ENCODE measurements around the gene ZNHIT3. TPM values are rescaled to one million over a fixed set of nuclear protein-coding genes. Genes with fewer than 3 reads are reported as not detected.

ZNHIT3 gene
- total and polyA plus RNA-seq, 2 of the 13 experiments (the other 11 are each of a cell fraction or from before 2014, with no cell fraction given) = 66.6 to 77.4 TPM

GRCh38 chr17:36501963-36502362 lies 15.5 kb downstream of the ZNHIT3 start (continued):
- TF ChIP-seq ATAD3A (CRISPR knock-in tag; IDR thresholded peaks at IDR 0.05) (no peak), ZNF101 (CRISPR knock-in tag; IDR thresholded peaks at IDR 0.05; ENCODE audit: borderline replicate concordance, low read depth) (no peak), SUZ12 (IDR thresholded peaks at IDR 0.05; ENCODE audit: low read depth, low read length) (no peak), SNAPC5 (CRISPR knock-in tag; IDR thresholded peaks at IDR 0.05; ENCODE audit: borderline replicate concordance) (no peak)

DNA sequence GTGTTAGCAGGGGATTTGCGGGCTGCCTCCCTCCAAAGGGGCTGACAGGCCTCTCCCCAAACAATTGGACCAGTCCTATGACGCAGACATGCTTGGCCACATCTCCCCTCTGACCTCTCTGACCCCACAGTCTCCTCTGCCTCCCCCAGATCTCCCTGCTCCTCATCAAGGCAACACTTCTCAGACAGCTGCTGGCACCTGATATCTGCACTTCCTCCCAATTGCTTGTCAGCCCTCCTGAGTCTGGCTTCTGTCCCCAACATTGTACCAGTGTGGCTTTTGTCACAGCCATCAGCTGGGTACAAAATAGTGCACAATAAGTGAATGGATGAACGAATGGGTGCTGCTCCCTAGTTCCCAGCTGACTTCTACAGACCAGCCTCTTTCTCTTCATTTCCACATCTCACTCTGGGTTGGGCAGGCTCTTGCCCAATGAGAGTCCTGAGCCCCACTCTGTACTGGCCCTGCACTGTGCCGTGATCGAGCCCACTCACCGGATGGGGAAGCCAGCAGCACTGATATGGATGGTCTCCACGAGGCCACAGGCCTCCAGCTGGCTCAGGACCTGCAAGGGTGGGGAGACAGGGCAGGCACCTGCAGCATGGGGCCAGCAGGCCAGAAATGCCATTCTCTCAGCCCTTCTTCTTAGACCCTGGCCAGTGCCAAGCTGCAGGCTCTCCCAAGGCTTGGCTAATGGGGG lies 17.1 kb downstream of the ZNHIT3 start:
- Histone ChIP-seq H3K27ac (ENCODE audit: extremely low read length, insufficient read depth, low read length) (no peak overlapping the region), H4K20me1 (ENCODE audit: insufficient read depth, low read length) (no peaks in the 10 kb centered on the region), H3K9ac (ENCODE audit: insufficient read depth, low read depth, low read length) (no peak overlapping the region), H3K9me3 (ENCODE audit: low read length) (no peaks in the 10 kb centered on the region), H3K4me2 (ENCODE audit: low read depth, low read length) (no peak overlapping the region), H3K79me2 (ENCODE audit: insufficient read depth, low read length) (no peaks in the 10 kb centered on the region), H3K4me3 (replicated peaks in 1 of 3; ENCODE audit: insufficient read depth in 1 of 3, low read depth in 2 of 3, low read length in 3 of 3) (no peak overlapping the region), H3K4me1 (ENCODE audit: insufficient read depth, low read length) (peaks cover 18% of the 10 kb centered on the region), H3K36me3 (replicated peaks in 1 of 2; ENCODE audit: control insufficient read depth in 1 of 2, insufficient read depth in 2 of 2, low read length in 2 of 2) (peaks cover 27 to 57% of the 10 kb centered on the region in 2 experiments), H3K27me3 (ENCODE audit: control insufficient read depth in 1 of 2, insufficient read depth in 2 of 2, low read length in 2 of 2) (no peaks in the 10 kb centered on the region), H2AFZ (ENCODE audit: low read length) (no peak overlapping the region)
- no peak for ATAC-seq
- no peak for DNase-seq (ENCODE audit: low spot score)
- BruUV-seq (replicated peaks) = no TSS peak
- ChIA-PET CTCF (ENCODE audit: low intra/inter-chr PET ratio, low total read pairs) (no interaction called here), POLR2A (no interaction called here)
- intact Hi-C loops (cut with micrococcal nuclease; ENCODE audit: unreplicated experiment) = no loop called here
- TF ChIP-seq AGO2 (optimal IDR thresholded peaks at IDR 0.05; ENCODE audit: low read depth, low read length) = peak; percentile 21
- no peak for TF ChIP-seq ZNF703 (CRISPR knock-in tag; IDR thresholded peaks at IDR 0.05; ENCODE audit: borderline replicate concordance)
- FAIRE-seq = no peak
- WGBS (ENCODE audit: low lambda C conversion rate) = 93% methylated on average over 7 of the region's 7 CpGs
- in situ Hi-C loops (cut with HindIII; ENCODE audit: extremely low pct_ligation_motif_present, low pct_unique_long_range_greater_than_20kb) = no loop called here

GRCh38 chr17:36504156-36504545 lies 17.7 kb downstream of the ZNHIT3 start:
- FAIRE-seq (no peak), ATAC-seq (no peak), DNase-seq (ENCODE audit: low spot score) (no peak)
- BruUV-seq (replicated peaks) = no TSS peak
- Histone ChIP-seq H3K4me3 (replicated peaks in 1 of 3; ENCODE audit: insufficient read depth in 1 of 3, low read depth in 2 of 3, low read length in 3 of 3) (no peak overlapping the region), H2AFZ (ENCODE audit: low read length) (no peak overlapping the region), H3K9me3 (ENCODE audit: low read length) (no peaks in the 10 kb centered on the region), H3K27ac (ENCODE audit: extremely low read length, insufficient read depth, low read length) (no peak overlapping the region), H3K4me2 (ENCODE audit: low read depth, low read length) (no peak overlapping the region), H3K79me2 (ENCODE audit: insufficient read depth, low read length) (no peaks in the 10 kb centered on the region), H3K4me1 (ENCODE audit: insufficient read depth, low read length) (peaks cover 18% of the 10 kb centered on the region), H3K27me3 (ENCODE audit: control insufficient read depth in 1 of 2, insufficient read depth in 2 of 2, low read length in 2 of 2) (no peaks in the 10 kb centered on the region), H4K20me1 (ENCODE audit: insufficient read depth, low read length) (no peaks in the 10 kb centered on the region), H3K9ac (ENCODE audit: insufficient read depth, low read depth, low read length) (no peak overlapping the region), H3K36me3 (replicated peaks in 1 of 2; ENCODE audit: control insufficient read depth in 1 of 2, insufficient read depth in 2 of 2, low read length in 2 of 2) (peaks cover 26 to 52% of the 10 kb centered on the region in 2 experiments)
- intact Hi-C loops (cut with micrococcal nuclease; ENCODE audit: unreplicated experiment) = no loop called here
- ChIA-PET POLR2A (no interaction called here), CTCF (ENCODE audit: low intra/inter-chr PET ratio, low total read pairs) (no interaction called here)
- 100% methylated on average over 3 of the region's 5 CpGs for WGBS (ENCODE audit: low lambda C conversion rate)
- in situ Hi-C loops (cut with HindIII; ENCODE audit: extremely low pct_ligation_motif_present, low pct_unique_long_range_greater_than_20kb) = no loop called here
- TF ChIP-seq AGO2 (optimal IDR thresholded peaks at IDR 0.05; ENCODE audit: low read depth, low read length) = peak; percentile 0
- TF ChIP-seq, protein P1, sequence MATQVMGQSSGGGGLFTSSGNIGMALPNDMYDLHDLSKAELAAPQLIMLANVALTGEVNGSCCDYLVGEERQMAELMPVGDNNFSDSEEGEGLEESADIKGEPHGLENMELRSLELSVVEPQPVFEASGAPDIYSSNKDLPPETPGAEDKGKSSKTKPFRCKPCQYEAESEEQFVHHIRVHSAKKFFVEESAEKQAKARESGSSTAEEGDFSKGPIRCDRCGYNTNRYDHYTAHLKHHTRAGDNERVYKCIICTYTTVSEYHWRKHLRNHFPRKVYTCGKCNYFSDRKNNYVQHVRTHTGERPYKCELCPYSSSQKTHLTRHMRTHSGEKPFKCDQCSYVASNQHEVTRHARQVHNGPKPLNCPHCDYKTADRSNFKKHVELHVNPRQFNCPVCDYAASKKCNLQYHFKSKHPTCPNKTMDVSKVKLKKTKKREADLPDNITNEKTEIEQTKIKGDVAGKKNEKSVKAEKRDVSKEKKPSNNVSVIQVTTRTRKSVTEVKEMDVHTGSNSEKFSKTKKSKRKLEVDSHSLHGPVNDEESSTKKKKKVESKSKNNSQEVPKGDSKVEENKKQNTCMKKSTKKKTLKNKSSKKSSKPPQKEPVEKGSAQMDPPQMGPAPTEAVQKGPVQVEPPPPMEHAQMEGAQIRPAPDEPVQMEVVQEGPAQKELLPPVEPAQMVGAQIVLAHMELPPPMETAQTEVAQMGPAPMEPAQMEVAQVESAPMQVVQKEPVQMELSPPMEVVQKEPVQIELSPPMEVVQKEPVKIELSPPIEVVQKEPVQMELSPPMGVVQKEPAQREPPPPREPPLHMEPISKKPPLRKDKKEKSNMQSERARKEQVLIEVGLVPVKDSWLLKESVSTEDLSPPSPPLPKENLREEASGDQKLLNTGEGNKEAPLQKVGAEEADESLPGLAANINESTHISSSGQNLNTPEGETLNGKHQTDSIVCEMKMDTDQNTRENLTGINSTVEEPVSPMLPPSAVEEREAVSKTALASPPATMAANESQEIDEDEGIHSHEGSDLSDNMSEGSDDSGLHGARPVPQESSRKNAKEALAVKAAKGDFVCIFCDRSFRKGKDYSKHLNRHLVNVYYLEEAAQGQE (IDR thresholded peaks at IDR 0.05; ENCODE audit: borderline replicate concordance in 1 of 2, low read depth in 1 of 2, low read length in 2 of 2) = no peak
